HTERT RPE-1 (cell line): Measurements from ENCODE around the gene SNED1.

Experiments
- in situ Hi-C: fragments of 300-500 bp; cut with MboI; formaldehyde crosslinking; loops from 4 replicates; pipeline ENCODE4 v1.14.3; 2020; ENCODE audit warnings: low sequenced_read_pairs

The SNED1 gene

DNA sequence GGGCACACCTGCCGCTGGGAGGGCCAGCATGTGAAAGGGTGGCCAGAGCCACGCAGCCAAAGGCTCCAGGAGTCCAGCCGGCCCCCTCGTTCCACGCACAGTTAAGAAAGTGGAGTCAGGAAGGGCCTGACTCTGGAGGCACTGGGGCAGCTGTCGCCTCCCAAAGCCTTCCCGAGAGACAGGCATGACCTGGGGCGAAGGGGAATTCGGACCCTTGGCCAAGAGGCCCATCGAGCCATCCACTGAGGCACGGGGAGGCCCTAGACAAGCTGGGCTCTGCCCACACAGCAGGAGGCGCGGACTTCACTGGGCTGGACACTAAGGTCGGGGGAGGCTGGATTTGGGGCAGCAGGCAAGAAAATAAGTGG is 38.5 kb upstream of the SNED1 start:
- in situ Hi-C loops, result no loop called here

DNA sequence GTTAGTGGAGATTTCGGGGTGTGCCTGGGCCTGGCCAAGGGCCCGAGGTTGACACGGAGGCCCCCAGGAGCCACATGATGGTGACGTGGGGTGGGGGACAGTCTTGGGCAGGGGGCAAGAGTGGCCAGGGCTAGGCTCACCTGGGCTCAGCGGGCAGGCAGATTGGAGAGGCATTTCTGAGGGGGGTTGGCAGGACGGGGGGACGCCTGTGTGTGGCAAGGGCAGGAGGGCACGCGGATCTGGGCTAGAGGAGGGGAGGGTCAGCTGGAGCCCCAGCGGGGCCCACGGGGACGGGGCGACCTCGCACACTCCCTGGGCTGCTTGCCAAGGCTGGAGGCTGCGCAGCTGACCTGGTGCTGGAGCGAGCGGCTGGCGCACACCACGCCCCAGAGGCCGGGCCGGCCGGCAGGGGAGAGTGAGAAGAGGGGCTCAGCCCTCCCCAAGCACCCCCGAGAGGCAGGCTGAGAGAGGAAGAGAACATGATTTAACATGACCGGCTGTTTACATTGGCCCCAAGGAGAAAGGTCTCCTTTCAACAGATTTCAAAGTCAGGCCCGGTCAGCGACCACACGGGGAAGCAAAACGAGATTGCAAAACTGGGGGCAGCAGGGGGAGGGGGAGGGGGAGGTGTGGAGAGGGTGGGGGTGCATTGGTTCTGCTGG is 38.0 kb upstream of the SNED1 start:
- in situ Hi-C loops, result no loop called here

DNA sequence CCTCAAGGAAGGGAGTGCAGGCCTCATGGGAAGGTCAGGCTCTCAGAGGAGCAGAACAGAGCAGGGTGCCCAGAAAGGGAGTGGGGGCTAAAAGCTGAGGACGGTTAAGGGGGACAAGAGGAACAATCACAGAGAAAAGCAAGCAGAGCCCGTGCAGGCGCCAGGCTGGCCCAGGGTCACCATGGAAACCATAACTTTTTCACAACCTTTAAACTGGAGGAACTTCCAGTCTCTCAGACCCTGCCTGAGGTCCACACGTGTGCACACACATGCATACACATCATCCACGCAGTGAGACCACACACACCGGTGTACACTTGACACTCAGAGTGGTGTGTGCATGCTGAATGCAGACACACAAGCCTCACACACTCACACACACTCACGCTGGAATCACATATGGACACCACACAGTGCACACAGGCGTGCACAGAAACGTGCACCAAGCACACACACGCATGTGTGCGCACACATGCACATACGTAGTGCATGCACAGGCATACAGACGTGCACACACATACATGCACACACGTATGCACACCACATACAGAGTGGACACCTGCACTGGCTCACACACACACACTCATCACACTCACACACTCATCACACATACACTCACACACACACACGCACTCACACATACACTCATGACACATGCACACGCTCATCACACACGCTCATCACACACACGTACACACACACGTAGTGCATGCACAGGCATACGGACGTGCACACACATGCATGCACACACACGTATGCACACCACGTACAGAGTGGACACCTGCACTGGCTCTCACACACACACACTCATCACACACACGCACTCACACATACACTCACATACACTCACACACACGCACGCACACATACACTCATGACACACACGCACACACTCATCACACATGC is 37.2 kb upstream of the SNED1 start:
- in situ Hi-C loops, result no loop called here

DNA sequence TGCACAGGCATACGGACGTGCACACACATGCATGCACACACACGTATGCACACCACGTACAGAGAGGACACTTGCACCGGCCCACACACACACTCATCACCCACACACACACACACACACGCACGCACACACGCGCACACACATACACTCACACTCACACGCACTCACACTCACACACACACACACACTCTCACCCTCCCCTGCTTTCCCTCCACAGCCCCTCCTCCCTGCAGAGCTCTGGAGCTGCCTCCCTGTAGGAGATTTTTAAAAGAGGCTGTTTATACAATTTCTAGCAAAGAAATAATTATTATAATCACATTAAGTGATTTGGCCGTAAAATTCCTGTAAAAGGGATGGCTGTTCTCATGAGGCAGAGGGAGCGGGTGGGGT is 36.5 kb upstream of the SNED1 start:
- in situ Hi-C loops, result no loop called here

DNA sequence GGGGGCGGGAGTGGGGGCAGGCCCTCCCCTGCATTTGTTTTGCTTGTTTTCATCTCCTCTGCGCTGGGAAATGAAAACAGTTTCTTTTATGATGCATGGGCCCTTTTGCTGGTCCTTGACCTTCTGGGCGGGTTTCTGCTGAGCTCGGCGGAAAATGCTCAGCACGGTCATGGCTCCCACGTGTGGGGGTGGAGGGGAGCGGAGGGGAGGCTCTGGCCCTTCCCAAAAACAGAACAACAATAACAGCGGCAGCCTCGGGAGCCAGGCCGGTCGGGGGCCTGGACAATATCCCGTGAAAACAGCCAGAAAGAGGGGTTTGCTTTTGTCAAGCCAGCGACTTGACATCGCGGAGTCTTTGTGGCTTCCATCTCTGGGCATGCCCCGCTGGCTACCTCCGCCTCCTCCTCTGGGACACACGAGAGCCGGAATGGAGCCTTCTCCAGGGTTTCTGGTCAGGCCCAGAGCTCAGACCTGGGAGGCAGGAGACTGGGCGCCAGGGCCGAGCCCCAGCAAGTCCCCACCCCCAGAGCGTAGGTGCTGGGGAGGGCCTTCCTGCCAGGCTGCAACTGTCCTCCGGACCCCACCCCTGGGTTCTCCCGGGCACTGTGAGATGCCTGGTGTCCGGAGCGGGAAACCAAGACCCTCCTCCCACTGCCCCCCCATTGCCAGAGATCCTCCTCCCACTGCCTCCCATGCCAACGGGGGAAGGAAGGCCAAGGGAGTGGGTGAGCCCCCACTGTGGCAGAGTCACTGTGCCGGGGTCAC is 35.9 kb upstream of the SNED1 start:
- in situ Hi-C loops, result no loop called here

DNA sequence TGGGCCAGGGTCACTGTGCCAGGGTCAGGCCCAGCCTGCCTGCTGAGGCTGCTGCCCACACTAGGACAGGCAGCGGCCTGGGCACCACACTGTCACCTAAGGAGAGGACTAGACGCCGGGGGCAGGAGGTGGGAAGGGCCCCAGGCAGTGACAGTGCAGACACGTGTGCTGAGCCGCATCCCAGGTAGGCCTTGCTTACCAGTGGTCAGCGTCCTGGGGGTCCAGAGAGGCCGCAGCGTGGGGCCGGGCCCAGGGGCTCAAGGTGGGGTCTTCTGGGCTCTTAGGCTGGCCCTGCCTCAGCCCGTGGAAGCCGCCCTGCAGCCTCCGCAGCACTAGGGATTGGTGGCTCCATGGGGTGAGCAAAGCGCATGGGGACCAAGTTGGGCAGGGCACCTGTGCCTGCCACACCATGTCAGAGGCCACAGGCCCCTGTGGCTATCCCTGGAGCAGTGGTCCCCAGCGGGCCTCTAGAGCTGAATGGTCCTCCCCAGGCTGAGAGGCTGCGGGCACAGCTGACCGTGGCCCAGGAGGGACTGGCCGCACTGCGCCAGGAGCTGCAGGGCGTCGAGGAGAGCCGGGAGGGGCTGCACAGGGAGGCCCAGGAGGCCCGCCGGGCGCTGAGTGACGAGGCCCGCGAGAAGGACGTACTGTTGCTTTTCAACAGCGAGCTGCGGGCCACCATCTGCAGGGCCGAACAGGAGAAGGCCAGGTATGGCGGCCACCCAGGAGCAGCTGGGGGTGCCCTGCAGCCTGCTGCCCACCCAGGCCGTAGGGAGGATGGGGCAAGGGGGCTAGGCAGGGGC is 35.2 kb upstream of the SNED1 start:
- in situ Hi-C loops, result no loop called here

DNA sequence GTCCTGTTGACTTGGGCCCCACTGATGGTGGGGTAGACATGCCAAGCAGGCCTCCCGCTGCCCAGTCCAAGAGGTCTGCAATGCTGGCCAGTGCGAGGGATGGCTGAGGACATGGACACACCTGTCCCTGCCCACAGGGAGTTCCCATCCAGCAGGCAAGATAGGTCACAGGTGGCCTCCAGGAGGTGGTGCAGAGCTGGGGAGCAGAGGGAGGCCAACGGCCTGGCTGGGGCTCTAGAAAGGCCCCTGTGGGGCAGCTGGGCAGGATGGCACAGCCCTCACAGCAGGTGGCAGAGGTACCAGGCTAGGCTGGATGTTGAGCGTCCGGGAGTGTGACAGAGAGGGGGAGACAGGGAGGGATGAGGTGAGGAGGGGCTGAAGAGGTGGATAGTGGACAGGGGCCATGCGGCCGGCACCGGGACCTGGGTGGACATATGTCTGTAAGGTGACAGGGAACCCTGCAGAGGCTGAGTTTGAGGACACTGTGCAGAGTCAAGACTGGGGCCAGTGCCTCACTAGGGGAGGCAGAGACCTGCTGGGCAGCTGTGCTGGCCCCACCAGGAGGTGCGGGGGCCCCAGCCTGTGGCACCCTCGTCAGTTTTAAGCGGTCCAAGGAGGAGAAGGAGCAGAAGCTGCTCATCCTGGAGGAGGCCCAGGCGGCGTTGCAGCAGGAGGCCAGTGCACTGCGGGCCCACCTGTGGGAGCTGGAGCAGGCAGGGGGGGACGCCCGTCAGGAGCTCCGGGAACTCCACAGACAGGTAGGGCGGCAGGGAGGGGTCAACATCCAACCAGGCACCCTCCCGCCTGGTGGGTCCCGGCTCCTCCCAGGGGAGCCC is 34.3 kb upstream of the SNED1 start:
- in situ Hi-C loops, result no loop called here

DNA sequence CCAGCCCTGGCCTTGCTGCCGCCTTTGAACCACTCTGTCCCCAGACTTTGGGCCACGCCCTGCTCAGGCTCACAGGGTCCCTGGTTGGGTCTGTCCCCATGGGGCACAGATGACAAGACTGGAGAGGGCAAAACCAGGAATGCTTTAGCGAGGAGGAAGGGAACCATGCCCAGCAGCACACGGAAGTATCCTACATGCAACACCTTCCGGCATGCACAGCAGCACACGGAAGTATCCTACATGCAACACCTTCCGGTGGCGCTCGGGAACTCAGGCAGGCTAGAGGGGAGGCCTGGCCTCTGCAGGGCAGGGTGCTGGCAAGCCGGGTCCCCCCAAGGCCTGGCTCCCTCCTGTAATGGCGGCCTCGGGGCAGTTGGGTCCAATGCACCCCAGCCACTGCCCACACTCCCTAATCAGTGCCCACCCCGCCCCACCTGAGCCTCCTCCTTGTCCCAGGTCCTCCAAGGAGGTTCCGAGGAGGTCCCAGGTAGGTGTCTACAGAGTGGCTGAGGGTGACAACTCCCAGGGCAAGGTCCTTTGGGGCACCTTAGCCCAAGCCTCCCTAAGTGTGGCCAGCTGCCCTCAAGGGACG is 33.6 kb upstream of the SNED1 start:
- in situ Hi-C loops, result no loop called here

DNA sequence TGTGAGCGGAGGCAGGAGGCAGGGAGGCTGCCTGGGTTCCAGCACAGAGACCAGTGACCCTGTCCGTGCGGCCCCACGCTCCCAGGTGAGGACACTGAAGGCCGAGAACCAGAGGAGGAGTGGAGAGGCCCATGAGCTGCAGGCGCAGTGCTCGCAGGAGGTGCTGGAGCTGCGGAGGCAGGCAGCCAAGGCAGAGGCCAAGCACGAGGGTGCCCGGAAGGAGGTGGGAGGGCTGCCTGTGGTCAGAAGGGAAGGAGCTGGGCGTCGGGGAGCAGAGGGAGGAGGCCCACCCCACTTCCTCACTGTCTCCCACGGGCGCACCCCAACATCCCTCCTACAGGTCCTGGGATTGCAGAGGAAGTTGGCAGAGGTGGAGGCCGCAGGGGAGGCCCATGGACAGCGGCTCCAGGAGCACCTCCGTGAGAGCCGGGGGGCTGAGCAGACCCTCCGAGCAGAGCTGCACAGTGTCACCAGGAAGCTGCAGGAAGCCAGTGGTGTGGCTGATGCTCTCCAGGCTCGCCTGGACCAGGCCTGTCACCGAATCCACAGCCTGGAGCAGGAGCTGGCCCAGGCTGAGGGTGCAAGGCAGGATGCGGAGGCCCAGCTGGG is 33.0 kb upstream of the SNED1 start:
- in situ Hi-C loops, result no loop called here

DNA sequence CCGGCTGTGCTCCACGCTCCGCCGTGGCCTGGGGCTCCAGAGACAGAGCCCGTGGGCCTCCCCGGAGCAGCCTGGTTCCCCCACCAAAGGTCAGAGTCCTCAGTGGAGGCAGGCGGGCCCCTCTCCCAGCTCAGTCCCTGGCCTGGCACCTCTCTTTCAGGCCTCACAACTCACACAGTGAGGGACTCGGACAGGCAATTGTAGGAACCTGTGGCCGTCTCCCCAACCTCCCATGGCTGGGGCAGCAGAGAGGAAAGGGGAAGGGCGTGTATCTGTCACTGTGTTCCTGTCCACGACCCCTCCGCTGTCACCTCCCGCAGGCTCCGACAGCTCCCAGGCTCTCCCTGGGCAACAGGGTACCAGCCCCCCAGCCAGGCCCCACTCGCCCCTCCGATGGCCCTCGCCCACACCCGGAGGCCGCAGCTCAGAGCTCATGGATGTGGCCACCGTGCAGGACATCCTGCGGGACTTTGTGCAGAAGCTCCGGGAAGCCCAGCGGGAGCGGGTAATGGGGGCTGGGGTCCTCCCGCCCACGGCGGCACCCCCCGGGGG is 32.4 kb upstream of the SNED1 start:
- in situ Hi-C loops, result no loop called here

DNA sequence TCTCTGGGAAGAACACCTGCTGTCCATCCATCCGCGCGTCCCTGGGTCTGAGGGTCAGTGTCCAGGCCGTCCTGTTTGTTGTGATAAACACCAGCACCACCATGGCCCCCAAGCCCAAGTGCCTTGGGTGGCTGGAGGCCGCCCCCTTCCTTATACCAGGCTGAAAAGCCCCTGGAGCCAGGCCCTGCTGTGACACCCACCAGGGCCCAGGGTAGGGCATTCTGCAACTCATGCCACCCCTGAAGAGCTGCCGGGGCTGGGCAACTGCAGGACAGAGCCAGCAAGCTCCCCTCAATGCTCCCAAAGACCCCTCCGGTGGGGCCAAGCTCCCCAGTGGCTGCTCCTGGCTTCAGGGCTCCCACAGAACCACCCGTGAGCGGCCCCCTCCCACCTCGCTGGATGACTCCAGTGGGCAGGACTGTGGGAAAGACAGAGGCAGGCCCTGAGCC is 31.9 kb upstream of the SNED1 start:
- in situ Hi-C loops, result no loop called here

DNA sequence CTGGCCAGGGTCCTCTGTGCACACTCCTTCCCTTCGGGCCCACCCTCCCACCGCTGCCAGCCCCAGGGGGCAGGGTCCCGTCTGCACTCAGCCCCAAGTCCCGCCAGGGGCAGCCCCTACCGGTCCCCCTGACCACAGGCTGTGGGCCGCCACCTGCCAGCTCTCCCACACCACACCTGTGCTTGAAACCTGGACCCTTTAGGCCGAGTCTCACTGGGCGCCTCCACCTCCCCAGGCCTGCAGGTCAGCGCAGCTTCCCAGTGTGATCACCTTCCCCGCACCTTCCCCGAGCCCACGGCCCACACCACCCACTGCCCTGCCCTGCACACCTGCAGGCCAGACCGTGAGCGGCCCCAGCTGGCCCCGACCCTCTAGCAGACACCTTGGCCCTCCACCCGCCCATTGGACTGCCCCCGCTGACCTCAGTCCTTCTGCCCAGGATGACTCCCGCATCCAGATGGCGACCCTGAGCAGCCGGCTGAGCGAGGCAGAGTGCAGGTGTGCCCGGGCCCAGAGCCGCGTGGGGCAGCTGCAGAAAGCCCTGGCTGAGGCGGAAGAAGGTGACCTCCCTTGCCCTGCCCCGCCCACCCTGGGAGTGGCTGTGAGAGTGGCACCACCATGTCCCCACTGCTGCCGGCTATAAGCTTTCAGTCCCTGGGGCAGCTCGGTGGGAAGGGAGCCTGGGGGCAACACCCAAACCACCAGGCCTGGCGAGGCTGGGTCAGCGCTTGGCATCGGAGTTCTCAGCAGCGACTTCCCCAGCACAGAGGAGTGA is 31.3 kb upstream of the SNED1 start:
- in situ Hi-C loops, result no loop called here

DNA sequence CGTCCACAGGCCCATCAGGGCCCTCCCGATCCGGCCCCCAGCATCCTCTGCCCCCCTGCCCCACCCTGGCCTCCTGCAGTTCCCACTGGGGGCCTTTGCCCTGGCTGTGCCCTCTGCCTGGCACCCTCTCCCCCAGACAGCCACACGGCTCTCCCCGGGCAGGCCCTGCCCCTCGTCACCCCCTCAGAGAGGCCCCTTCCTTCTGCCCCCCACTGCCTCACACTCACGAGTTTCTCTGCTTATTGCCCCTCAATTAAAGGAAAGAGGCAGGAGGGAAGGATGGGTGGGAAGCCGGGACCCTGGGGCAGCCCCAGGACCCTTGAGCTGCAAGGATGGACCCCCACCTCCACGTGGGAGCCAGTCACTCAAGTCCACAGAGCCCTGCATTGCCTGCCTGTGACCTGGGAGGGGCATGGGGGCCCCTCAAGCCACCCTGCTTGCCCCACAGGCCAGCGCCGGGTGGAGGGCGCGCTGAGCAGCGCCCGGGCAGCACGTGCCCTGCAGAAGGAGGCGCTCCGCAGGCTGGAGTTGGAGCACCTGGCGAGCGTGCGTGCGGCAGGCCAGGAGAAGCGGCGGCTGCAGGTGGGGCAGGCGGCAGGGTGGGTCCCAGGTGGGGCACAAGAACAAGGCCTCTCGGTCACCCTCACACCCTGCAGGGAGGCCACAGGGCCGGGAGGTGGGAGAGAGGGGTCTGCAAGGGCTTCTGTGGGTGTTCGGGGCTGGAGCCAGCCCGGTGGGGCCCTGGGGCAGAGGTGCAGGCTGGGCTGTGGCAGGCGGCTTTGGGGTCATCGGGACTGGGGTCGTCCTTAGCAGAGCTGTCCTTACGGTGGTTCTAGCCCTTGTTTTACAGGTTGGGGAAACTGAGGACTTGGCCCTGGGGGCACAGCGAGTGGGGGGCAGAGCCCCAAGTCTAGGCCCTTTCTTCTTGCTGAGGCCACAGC is 30.5 kb upstream of the SNED1 start:
- in situ Hi-C loops, result no loop called here

DNA sequence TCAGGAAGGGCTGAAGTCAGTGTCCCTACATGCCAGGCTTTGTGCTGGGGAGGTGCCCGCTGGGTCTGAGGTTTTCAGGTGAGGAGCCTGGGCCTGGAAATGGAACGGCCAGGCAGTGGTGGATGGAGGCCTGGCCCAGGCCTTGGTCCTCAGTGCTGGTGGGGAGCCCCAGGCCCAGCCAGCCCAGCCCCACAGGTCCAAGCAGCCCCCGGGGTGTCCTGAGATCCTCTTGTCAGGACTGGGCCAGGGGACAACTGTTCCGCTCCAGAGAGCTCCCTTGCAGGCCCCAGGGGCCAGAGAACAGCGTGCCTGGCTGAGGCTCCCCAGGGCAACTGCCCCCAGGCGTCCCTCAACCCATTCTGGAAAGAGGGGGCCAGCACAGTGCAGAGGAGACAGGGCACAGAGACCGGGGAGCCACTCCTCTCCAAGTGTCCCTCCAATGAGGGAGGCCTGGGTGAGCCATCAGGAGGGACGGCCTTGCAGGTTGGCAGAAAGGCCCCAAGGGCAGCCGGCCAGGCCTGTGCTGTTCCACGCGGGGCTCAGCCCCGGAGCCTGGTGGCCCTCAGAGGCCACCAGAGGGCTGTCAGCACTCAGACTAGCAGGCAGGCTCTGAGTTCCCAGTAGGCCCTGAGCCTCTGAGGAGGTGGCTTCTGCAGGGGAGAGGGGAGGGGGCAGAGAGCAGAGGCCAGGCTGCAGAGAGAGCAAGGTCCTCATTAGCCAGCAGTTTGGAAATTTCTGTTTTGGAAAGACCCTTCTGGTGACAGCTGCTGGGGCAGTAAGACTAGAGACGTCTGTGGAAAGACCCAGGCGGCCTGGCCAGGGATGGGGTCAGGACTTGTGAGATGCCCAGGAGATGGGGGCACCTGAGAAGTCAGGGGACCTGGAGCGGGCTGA is 29.4 kb upstream of the SNED1 start:
- in situ Hi-C loops, result no loop called here

DNA sequence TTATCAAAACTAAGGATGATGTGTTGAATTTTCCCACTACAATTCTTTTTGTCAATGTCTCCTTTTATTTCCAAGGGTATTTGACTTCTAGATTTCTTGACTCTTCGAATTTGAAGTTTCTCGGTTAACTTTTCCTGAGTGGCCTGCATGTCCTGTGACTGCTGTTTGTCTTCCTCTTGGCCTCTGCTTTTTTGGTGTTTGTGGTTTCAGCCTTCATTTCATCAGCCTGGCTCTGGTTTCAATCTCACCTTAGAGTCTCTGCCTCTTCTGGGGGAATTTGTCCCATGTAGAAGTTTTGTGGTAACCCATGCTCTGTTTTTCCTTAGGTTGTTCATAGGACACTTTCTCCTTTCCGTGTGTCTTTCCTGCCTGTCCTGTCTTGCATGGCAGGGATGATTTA is 28.3 kb upstream of the SNED1 start:
- in situ Hi-C loops, result no loop called here

DNA sequence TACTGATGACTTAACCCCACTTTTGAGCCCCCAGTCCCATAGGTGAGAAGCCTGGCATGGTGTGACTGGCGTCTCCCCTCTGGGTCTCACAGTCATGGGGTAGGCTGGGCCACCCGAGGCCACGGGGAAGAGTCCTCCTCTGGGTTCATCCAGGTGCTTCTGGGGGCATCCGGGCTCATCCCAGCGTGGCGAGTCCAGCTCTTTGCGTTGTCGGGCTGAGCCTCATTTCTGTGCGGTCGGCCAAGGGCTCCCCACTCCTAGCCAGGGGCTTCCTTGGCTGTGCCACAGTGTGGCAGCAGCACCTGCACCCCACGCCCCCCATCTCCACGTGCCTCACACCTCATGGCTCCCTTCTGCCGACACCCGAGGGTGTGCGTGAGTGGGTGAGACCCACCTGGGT is 27.6 kb upstream of the SNED1 start:
- in situ Hi-C loops, result no loop called here
